ENCODE measurements around the gene WWC1.

WWC1 gene

DNA sequence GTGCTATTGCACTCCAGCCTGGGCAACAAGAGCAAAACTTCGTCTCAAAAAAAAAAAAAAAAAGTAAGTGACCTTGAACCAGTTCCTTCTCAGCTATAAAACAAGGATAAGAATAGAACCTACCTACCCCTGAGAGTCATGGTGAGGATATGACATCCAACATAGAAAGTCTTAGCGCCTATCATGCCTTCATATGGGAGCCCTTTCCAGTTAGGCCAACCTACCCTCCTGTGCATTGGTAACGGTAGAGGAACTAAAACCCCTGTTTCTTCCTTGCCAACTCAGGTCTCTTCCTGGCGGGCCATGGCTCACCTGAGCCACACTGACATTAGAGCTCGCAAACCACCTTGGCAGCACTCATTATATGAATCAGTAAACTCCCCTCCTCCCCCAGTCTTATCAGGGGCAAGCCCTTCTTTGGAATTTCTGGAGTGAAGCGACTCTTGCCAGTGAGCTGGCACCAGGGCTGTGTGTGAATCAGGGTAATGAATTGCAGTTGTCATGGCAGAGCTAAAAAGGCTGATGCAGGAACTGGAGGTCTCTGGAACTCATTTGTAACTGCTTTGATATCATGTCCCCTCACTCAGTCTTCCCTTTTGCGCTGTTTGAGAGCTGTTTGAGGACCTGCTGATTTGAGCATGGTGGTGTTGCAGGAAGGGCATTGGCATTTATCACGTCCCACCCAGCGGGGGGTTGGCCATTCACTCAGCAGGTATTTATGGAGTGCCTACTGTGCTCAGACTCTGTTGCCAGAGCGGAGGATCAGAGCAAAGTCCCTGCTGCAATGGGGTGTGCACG is 10.3 kb downstream of the WWC1 start:
- H3K36me3 ChIP-seq (ENCODE audit: insufficient read depth, low read length) = no peaks in the 10 kb centered on the region
- H3K27ac ChIP-seq (ENCODE audit: low read depth, low read length, poor library complexity, severe bottlenecking) = no peak overlapping the region

DNA sequence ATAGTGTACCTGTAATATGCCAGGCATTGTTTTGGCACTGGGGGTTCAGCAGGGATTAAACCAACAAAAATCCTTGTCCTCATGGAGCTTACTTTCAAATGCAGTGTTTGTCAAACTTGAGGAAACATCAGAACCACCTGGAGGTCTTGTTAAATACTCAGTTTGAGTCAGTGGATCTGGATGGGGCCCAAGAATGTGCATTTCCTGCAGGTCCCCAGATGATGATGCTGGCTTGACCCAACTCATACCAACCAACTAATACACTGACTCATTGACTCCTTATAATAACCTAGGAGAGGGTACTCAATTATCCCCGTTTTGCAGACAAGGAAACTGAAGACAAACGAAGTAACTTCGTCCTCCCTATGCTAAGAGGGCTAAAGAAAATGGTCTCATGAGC is 11.3 kb downstream of the WWC1 start:
- H3K4me3 ChIP-seq (ENCODE audit: low read depth, low read length, poor library complexity, severe bottlenecking) = no peak overlapping the region
- H3K36me3 ChIP-seq (ENCODE audit: insufficient read depth, low read length) = no peaks in the 10 kb centered on the region
- H3K79me2 ChIP-seq (ENCODE audit: insufficient read depth, low read length) = no peaks in the 10 kb centered on the region
- no peak overlapping the region for H2AFZ ChIP-seq (ENCODE audit: low read length)
- H3K9me2 ChIP-seq (ENCODE audit: low read depth, low read length) = no peaks in the 10 kb centered on the region
- no peaks in the 10 kb centered on the region for H3F3A ChIP-seq (ENCODE audit: insufficient read depth, low read length)
- no peak for TF ChIP-seq EZH2 (IDR thresholded peaks at IDR 0.05; ENCODE audit: borderline replicate concordance, low read length)
- TF ChIP-seq, protein P1, sequence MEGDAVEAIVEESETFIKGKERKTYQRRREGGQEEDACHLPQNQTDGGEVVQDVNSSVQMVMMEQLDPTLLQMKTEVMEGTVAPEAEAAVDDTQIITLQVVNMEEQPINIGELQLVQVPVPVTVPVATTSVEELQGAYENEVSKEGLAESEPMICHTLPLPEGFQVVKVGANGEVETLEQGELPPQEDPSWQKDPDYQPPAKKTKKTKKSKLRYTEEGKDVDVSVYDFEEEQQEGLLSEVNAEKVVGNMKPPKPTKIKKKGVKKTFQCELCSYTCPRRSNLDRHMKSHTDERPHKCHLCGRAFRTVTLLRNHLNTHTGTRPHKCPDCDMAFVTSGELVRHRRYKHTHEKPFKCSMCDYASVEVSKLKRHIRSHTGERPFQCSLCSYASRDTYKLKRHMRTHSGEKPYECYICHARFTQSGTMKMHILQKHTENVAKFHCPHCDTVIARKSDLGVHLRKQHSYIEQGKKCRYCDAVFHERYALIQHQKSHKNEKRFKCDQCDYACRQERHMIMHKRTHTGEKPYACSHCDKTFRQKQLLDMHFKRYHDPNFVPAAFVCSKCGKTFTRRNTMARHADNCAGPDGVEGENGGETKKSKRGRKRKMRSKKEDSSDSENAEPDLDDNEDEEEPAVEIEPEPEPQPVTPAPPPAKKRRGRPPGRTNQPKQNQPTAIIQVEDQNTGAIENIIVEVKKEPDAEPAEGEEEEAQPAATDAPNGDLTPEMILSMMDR (IDR thresholded peaks at IDR 0.05; ENCODE audit: low read length) = no peak
- no peaks in the 10 kb centered on the region for H3K9me3 ChIP-seq (ENCODE audit: low read length)
- H3K27ac ChIP-seq (ENCODE audit: low read depth, low read length, poor library complexity, severe bottlenecking) = no peak overlapping the region
- H3K4me1 ChIP-seq (ENCODE audit: insufficient read depth, low read length, severe bottlenecking) = no peaks in the 10 kb centered on the region
- H3K4me2 ChIP-seq (ENCODE audit: low read length) = no peak overlapping the region
- no peak overlapping the region for H3K9ac ChIP-seq (ENCODE audit: low read length)
- no peaks in the 10 kb centered on the region for H4K20me1 ChIP-seq (ENCODE audit: insufficient read depth, low read length)
- H3K27me3 ChIP-seq (ENCODE audit: insufficient read depth, low read length) = 0 out of 2 replicates have a peak, but pooled peaks cover 2% of the 10 kb centered on the region

More for the DNA sequence above, 10.3 kb downstream of the WWC1 start:
- Histone ChIP-seq H3K9me3 (ENCODE audit: low read length) (no peaks in the 10 kb centered on the region), H3K9me2 (ENCODE audit: low read depth, low read length) (no peaks in the 10 kb centered on the region), H3K4me3 (ENCODE audit: low read depth, low read length, poor library complexity, severe bottlenecking) (no peak overlapping the region), H3F3A (ENCODE audit: insufficient read depth, low read length) (no peaks in the 10 kb centered on the region), H3K9ac (ENCODE audit: low read length) (no peak overlapping the region), H3K4me1 (ENCODE audit: insufficient read depth, low read length, severe bottlenecking) (no peaks in the 10 kb centered on the region), H2AFZ (ENCODE audit: low read length) (no peak overlapping the region), H3K4me2 (ENCODE audit: low read length) (no peak overlapping the region), H3K79me2 (ENCODE audit: insufficient read depth, low read length) (no peaks in the 10 kb centered on the region), H3K27me3 (ENCODE audit: insufficient read depth, low read length) (0 out of 2 replicates have a peak, but pooled peaks cover 2% of the 10 kb centered on the region), H4K20me1 (ENCODE audit: insufficient read depth, low read length) (no peaks in the 10 kb centered on the region)
- TF ChIP-seq, protein P1 (IDR thresholded peaks at IDR 0.05; ENCODE audit: low read length) = no peak
- TF ChIP-seq EZH2 (IDR thresholded peaks at IDR 0.05; ENCODE audit: borderline replicate concordance, low read length) = no peak

DNA sequence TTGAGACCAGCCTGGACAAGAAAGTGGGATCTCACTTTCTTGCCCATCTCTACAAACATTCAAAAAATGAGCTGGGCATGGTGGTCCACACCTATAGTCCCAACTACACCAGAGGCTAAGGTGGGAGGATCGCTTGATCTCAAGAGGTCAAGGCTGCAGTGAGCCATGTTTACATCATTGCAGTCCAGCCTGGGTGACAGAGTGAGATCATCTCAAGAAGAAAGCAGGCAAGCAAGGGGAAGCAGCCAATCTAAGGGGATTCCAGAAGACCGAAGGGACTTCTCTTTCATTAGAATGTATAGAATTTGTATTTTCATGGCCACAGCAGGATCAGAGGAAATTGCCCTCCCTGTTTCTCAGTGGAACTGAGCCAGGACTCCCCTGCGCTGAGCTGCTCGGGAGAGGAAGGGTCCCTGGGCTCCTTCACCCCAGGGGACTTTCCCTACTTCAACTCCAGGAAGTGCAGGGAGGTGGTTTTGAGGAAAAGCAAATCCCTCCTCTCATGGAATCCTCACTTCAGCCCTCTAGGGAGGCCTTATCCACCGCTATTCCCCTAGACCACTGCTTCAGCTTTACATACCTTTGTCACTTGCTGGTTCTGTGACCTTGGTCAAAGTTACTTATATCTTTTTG is 12.1 kb downstream of the WWC1 start:
- H4K20me1 ChIP-seq (ENCODE audit: insufficient read depth, low read length) = no peaks in the 10 kb centered on the region
- H3K9me2 ChIP-seq (ENCODE audit: low read depth, low read length) = no peaks in the 10 kb centered on the region
- H3F3A ChIP-seq (ENCODE audit: insufficient read depth, low read length) = no peaks in the 10 kb centered on the region
- H2AFZ ChIP-seq (ENCODE audit: low read length) = no peak overlapping the region
- H3K79me2 ChIP-seq (ENCODE audit: insufficient read depth, low read length) = no peaks in the 10 kb centered on the region
- H3K36me3 ChIP-seq (ENCODE audit: insufficient read depth, low read length) = no peaks in the 10 kb centered on the region
- H3K9me3 ChIP-seq (ENCODE audit: low read length) = no peaks in the 10 kb centered on the region
- H3K9ac ChIP-seq (ENCODE audit: low read length) = no peak overlapping the region
- no peak overlapping the region for H3K4me2 ChIP-seq (ENCODE audit: low read length)
- H3K4me1 ChIP-seq (ENCODE audit: insufficient read depth, low read length, severe bottlenecking) = no peaks in the 10 kb centered on the region
- H3K27ac ChIP-seq (ENCODE audit: low read depth, low read length, poor library complexity, severe bottlenecking) = no peak overlapping the region
- H3K27me3 ChIP-seq (ENCODE audit: insufficient read depth, low read length) = 0 out of 2 replicates have a peak, but pooled peaks cover 2% of the 10 kb centered on the region
- H3K4me3 ChIP-seq (ENCODE audit: low read depth, low read length, poor library complexity, severe bottlenecking) = no peak overlapping the region
- TF ChIP-seq, protein P1 (IDR thresholded peaks at IDR 0.05; ENCODE audit: low read length) = no peak
- no peak for TF ChIP-seq EZH2 (IDR thresholded peaks at IDR 0.05; ENCODE audit: borderline replicate concordance, low read length)
